GM23338 (cell line): Measurements from ENCODE around the gene DOCK1. TPM values are rescaled to one million over a fixed set of nuclear protein-coding genes. Genes with fewer than 3 reads are reported as not detected.
A peak's percentile ranks its signal among the peaks of the same experiment; 100 is the strongest.

ENCODE experiments used
- ATAC-seq: fragments of 200-7000 bp; cut with Tn5 transposase; 3 replicates; pipeline ENCODE4 v1.9.1; 2020
- DNase-seq: peaks from one replicate; pipeline ENCODE4 v3.0.0-alpha.2; 2015; ENCODE audit warnings: low spot score
- H2AFZ ChIP-seq: fragments of 200-600 bp; sonication (generic); 2 replicates; pipeline ENCODE4 v1.8.0; 2016; ENCODE audit warnings: antibody characterized with exemption, mild to moderate bottlenecking, moderate library complexity
- H3F3A ChIP-seq: fragments of 200-600 bp; sonication (generic); replicated peaks from 2 replicates; pipeline ENCODE4 v1.8.0; 2017; ENCODE audit warnings: antibody characterized with exemption, mixed run types, low read depth
- H3K27ac ChIP-seq: fragments of 200-600 bp; sonication (generic); 2 replicates; pipeline ENCODE4 v1.6.1; 2016; ENCODE audit warnings: low read depth
- H3K27me3 ChIP-seq: fragments of 200-600 bp; sonication (generic); 2 replicates; pipeline ENCODE4 v1.8.0; 2016; ENCODE audit warnings: mild to moderate bottlenecking, mixed run types, moderate library complexity; ENCODE audit not compliant: insufficient read depth
- H3K36me3 ChIP-seq: fragments of 200-600 bp; sonication (generic); 2 replicates; pipeline ENCODE4 v1.8.0; 2016; ENCODE audit warnings: mild to moderate bottlenecking; ENCODE audit not compliant: insufficient read depth
- H3K4me1 ChIP-seq: fragments of 200-600 bp; sonication (generic); 2 replicates; pipeline ENCODE4 v1.8.0; 2016; ENCODE audit warnings: mild to moderate bottlenecking, moderate library complexity; ENCODE audit not compliant: insufficient read depth
- H3K4me2 ChIP-seq: fragments of 200-600 bp; sonication (generic); 2 replicates; pipeline ENCODE4 v1.7.1; 2017; ENCODE audit warnings: mixed run types
- H3K4me3 ChIP-seq: fragments of 200-600 bp; sonication (generic); 2 replicates; pipeline ENCODE4 v1.6.1; 2016; ENCODE audit warnings: mixed run types
- H3K79me2 ChIP-seq: fragments of 200-600 bp; sonication (generic); replicated peaks from 2 replicates; pipeline ENCODE4 v1.8.0; 2017; ENCODE audit warnings: mild to moderate bottlenecking; ENCODE audit not compliant: insufficient read depth
- H3K9me2 ChIP-seq: fragments of 200-600 bp; sonication (generic); 2 replicates; pipeline ENCODE4 v1.8.0; 2017; ENCODE audit not compliant: insufficient read depth
- H4K20me1 ChIP-seq: fragments of 200-600 bp; sonication (generic); replicated peaks from 2 replicates; pipeline ENCODE4 v1.8.0; 2017; ENCODE audit warnings: mild to moderate bottlenecking; ENCODE audit not compliant: insufficient read depth
- H3K27ac Mint-ChIP-seq: 2 replicates; pipeline ENCODE4 v1.8.0; 2020; ENCODE audit warnings: inconsistent platforms, mild to moderate bottlenecking, moderate library complexity, mixed read lengths
- H3K27me3 Mint-ChIP-seq: 3 replicates; pipeline ENCODE4 v1.8.0; 2022; ENCODE audit warnings: low read depth, mild to moderate bottlenecking, moderate library complexity, mixed read lengths, inconsistent platforms; ENCODE audit not compliant: insufficient read depth, poor library complexity
- H3K36me3 Mint-ChIP-seq: 3 replicates; pipeline ENCODE4 v1.8.0; 2021; ENCODE audit warnings: low read depth, mild to moderate bottlenecking, inconsistent platforms, moderate library complexity, mixed read lengths
- H3K4me1 Mint-ChIP-seq: 3 replicates; pipeline ENCODE4 v1.8.0; 2020; ENCODE audit warnings: mild to moderate bottlenecking, inconsistent platforms, mixed read lengths
- H3K4me3 Mint-ChIP-seq: 3 replicates; pipeline ENCODE4 v1.8.0; 2021; ENCODE audit warnings: moderate library complexity, mild to moderate bottlenecking, inconsistent platforms, mixed read lengths
- H3K9me3 Mint-ChIP-seq: 3 replicates; pipeline ENCODE4 v1.8.0; 2020; ENCODE audit warnings: moderate library complexity, mild to moderate bottlenecking, inconsistent platforms, mixed read lengths
- CREB1 ChIP-seq: fragments of 250-450 bp; sonication (Bioruptor Pico); IDR thresholded peaks from 2 replicates; pipeline ENCODE4 v1.5.0; 2020; ENCODE audit warnings: low read depth, mild to moderate bottlenecking, moderate library complexity
- CTCF ChIP-seq, 2 experiments: fragments of 200-600 bp in 1 of 2; sonication (generic) in 1 of 2; conservative IDR thresholded peaks; 2 replicates each; pipeline versions ENCODE4 v1.5.1 to v1.6.1; 2016 to 2017; ENCODE audit warnings: antibody characterized with exemption in 2 of 2, low read depth in 2 of 2, mild to moderate bottlenecking in 2 of 2, moderate library complexity in 1 of 2
- ETS1 ChIP-seq: IDR thresholded peaks from 2 replicates; pipeline ENCODE4 v1.6.1; 2016; ENCODE audit warnings: antibody characterized with exemption
- EZH2 ChIP-seq: fragments of 200-600 bp; sonication (generic); IDR thresholded peaks from one replicate; pipeline ENCODE4 v1.8.0; 2017; ENCODE audit warnings: antibody characterized with exemption, mild to moderate bottlenecking, low read depth; ENCODE audit not compliant: unreplicated experiment
- JUNB ChIP-seq: IDR thresholded peaks from one replicate; pipeline ENCODE4 v1.6.1; 2016; ENCODE audit warnings: antibody characterized with exemption; ENCODE audit not compliant: unreplicated experiment
- POLR2AphosphoS5 ChIP-seq: IDR thresholded peaks from 2 replicates; pipeline ENCODE4 v1.6.1; 2016; ENCODE audit warnings: antibody characterized with exemption, low read depth
- REST ChIP-seq: IDR thresholded peaks from one replicate; pipeline ENCODE4 v1.6.1; 2018; ENCODE audit warnings: antibody characterized with exemption; ENCODE audit not compliant: unreplicated experiment
- STAT1 ChIP-seq: IDR thresholded peaks from one replicate; pipeline ENCODE4 v1.6.1; 2016; ENCODE audit warnings: antibody characterized with exemption; ENCODE audit not compliant: unreplicated experiment
- ZNF114 ChIP-seq: fragments of 250-450 bp; sonication (Bioruptor Pico); IDR thresholded peaks from 2 replicates; pipeline ENCODE4 v1.5.0; 2020; ENCODE audit warnings: mild to moderate bottlenecking, moderate library complexity
- ZNF331 ChIP-seq: fragments of 250-450 bp; sonication (Bioruptor Pico); IDR thresholded peaks from 2 replicates; pipeline ENCODE4 v1.5.0; 2020; ENCODE audit warnings: low read depth, mild to moderate bottlenecking, moderate library complexity
- polyA plus RNA-seq: library from polyadenylated mRNA; unstranded; fragments of >200 nt; fragmentation: Nextera tagmentation; extraction: Ambion mirVana; gene quantifications from 2 replicates; pipeline ENCODE4 v1.2.1, GENCODE V29; 2016
- total RNA-seq: library from RNA; depleted of rRNA; stranded (reverse); fragments of >200 nt; shearing (Covaris generic); gene quantifications from 2 replicates; pipeline ENCODE4 v1.2.3, GENCODE V29; 2014

The DOCK1 gene
- total and polyA plus RNA-seq, 2 experiments from 2014 or later: 13.2 to 55.3 TPM

- Histone ChIP-seq H3F3A (no peaks in the 10 kb centered on the region), H3K4me2 (no peak overlapping the region), H3K4me1 (peaks cover 11% of the 10 kb centered on the region), H2AFZ (no peak overlapping the region), H3K79me2 (no peaks in the 10 kb centered on the region), H3K27ac (no peak overlapping the region), H3K9me2 (peaks cover 16% of the 10 kb centered on the region), H3K36me3 (no peaks in the 10 kb centered on the region), H4K20me1 (no peaks in the 10 kb centered on the region), H3K4me3 (no peak overlapping the region), H3K27me3 (no peaks in the 10 kb centered on the region)
- Mint-ChIP-seq H3K27me3 (peaks cover 4% of the 10 kb centered on the region), H3K9me3 (peaks cover 5% of the 10 kb centered on the region; the same call in 1 of the 3 replicates), H3K4me3 (no peak overlapping the region), H3K4me1 (peaks cover 33% of the 10 kb centered on the region), H3K27ac (no peak overlapping the region), H3K36me3 (no peaks in the 10 kb centered on the region)
- ATAC-seq (no peak; the same call in 2 of the 3 replicates), DNase-seq (no peak)
- TF ChIP-seq CTCF (conservative IDR thresholded peaks at IDR 0.05; ENCODE audit: low read depth in 2 of 2): peak; percentile 24 to 39
- no peak for TF ChIP-seq STAT1
Observed at GRCh38 chr10:126877390-126877789, 27.8 kb upstream of the DOCK1 start.

- H3K9me2 ChIP-seq: peaks cover 16% of the 10 kb centered on the region
- Mint-ChIP-seq H3K36me3 (no peaks in the 10 kb centered on the region), H3K4me1 (peaks cover 24% of the 10 kb centered on the region), H3K27me3 (peaks cover 4% of the 10 kb centered on the region), H3K27ac (no peak overlapping the region), H3K4me3 (no peak overlapping the region), H3K9me3 (peaks cover 5% of the 10 kb centered on the region; the same call in 1 of the 3 replicates)
- H3K4me3 ChIP-seq: no peak overlapping the region
- H3K36me3 ChIP-seq: no peaks in the 10 kb centered on the region
- no peak for DNase-seq
- H3K27ac ChIP-seq: no peak overlapping the region
- no peak overlapping the region for H2AFZ ChIP-seq
- H3K4me1 ChIP-seq: peaks cover 11% of the 10 kb centered on the region
- H3K27me3 ChIP-seq: no peaks in the 10 kb centered on the region
- H4K20me1 ChIP-seq: no peaks in the 10 kb centered on the region
- ATAC-seq: no peak
- no peaks in the 10 kb centered on the region for H3F3A ChIP-seq
- no peak overlapping the region for H3K4me2 ChIP-seq
- no peaks in the 10 kb centered on the region for H3K79me2 ChIP-seq
- TF ChIP-seq ETS1 (no peak), CTCF (conservative IDR thresholded peaks at IDR 0.05; ENCODE audit: low read depth in 2 of 2) (no peak), JUNB (no peak), CREB1 (CRISPR knock-in tag) (no peak), POLR2AphosphoS5 (no peak), STAT1 (no peak), ZNF114 (CRISPR knock-in tag) (no peak), REST (no peak), ZNF331 (CRISPR knock-in tag) (no peak), EZH2 (no peak)
Observed at GRCh38 chr10:126878594-126878993, 26.6 kb upstream of the DOCK1 start.
